Measurements from ENCODE around the gene SRGAP2C.
"Not testable (repeated sequence)": the region's sequence is repeated elsewhere in the genome, so short reads cannot be mapped to it uniquely, and the experiment has no call there.

The SRGAP2C gene

GRCh38 chr1:121187914-121188313 is 3.1 kb downstream of the SRGAP2C start:
- DNase-seq: not testable (repeated sequence)

GRCh38 chr1:121192512-121192911 is 7.7 kb downstream of the SRGAP2C start:
- DNase-seq: not testable (repeated sequence)

- not testable (repeated sequence) for DNase-seq
Measured at GRCh38 chr1:121197095-121197882, 12.5 kb downstream of the SRGAP2C start.

DNA sequence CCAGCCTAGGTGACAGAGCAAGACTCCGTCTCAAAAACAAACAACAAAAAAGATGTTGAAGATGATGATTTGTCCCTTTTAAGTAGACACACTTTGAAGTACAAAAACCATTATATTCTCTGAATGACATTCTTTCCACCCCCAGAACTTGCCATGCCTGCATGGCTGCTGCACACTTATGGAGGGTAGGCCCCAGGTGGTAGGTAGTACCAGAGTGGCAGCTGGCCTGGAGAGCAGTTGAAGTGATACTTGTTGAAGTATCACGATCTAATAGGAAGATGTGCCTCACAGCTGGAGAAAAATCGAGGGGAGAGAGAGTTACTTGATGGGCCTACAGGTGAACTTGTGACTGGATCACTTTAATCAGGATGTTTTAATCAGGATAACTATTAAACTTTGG is 15.0 kb downstream of the SRGAP2C start:
- DNase-seq: not testable (repeated sequence)

DNA sequence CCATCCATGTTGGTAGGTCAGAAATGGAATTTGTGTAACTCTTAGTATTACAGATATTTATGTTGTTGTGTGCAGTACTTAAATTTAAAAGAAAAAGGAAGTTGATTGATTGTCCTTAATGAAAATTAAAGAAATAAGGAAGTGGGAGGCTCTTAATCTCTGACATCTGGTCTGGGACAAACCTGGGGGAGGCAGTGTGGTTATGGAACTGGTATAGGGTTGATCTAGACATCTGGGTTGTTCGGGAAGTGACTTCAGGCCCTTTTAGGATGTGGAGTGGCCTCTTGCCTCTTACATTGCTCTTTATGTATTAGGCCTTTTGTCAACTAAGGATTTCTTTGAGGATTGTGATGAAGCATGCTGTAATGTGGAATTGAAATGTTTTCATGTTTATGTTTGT is 15.5 kb downstream of the SRGAP2C start:
- DNase-seq: not testable (repeated sequence)

DNA sequence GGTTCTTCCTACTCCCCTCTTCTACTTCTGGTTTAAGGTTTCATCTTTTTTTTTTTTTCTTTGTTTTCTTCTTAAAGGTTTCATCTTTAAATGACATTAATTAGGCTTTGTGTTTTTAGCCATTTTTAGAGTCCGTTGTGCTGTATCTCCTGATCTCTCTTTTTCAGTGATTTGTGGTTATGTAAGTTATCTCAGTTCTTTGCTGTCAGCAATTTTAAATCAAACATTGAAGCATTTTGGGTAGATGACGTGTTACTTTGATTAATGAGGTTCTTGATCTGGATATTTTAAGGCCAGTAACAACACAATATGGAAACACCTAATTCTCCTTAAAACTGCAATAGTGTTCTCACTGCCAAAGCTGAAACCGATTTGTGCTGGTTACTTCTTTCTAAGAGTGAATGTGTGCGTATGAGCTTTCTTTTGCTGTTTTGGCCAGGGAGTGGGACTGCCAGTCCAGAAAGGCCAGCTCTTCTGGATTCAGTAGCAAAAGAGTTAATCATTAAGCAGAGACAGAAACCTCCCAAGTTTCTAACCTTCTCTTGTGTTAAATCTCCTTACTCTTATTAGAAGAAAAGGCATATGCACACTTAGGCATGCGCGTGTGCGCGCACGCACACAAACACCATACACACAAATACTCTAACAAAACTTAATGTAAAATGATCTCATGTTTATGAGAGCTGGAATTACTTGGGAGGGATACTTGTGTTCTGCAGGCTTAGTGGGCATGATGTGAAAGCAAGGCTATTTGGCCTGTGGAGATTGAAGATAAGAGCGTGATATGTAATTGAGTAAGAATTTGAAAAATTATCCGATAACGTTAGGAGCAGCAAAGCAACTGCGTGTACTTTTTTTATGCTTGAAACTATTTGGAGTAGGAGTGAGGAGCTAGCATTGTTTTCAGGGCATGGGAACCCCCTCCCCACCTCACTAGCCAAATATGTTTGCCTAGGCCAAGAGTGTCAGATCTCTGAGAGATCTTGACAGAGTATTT is 16.5 kb downstream of the SRGAP2C start:
- DNase-seq: not testable (repeated sequence)

DNA sequence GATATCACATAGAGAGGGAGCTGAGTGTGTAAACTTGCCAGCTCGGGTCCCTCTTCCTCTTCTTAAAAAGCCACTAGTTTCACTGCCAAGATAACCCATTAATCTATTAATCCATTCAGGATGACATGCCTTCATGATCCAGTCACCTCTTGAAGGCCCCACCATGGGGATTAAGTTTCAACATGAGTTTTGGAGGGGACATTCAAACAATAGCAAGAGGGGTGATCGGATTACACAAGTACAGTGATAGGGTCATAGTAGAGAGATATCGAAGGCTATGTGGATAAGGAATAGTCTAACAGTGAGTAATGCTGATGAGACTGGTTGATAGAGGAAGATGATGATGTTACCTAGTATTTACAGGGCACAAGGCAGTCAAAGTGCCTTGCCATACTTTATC is 18.2 kb downstream of the SRGAP2C start:
- not testable (repeated sequence) for DNase-seq

DNA sequence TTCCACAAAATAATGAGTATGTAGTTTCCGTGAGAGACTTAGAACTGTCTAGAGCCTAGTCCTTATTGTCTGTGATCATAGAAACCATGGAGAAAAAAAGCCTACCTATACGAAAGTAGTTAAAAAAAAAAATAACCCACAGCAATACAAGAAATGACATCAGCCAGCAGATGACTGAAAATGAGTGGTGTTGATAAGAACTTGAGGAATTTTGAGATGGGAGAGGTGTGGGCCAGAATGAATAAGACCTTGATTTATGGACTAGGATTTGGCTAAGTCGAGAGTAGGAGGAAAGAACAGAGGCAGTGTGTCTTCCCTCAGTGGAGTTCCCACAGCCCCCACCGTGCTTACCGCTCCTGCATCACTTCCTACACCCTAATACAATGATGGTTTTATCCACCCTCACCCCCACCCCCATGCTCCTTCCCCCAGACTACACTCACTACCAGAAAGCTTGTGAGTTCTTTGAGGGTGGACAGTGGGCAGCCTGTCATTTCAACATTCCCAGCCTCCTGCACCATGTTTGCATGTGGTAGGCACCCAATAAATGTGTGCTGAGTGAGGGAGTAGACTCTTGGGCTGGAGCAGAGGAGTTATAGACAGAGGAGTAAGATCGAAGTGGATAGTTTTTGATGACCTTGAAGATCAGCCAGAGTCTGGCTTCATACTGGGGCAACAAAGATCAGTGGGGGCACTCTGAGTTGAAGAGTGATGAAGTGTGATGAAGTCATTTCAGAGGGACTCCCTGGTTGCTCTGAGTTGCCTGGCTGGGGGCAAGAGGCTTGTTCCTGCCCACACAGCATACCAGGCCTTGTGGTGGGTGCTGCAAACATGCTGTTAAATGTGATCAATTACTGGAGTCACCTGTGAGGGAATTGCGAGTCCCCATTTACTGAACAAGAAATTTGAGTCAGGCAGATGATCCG is 21.3 kb downstream of the SRGAP2C start:
- DNase-seq: not testable (repeated sequence)

DNA sequence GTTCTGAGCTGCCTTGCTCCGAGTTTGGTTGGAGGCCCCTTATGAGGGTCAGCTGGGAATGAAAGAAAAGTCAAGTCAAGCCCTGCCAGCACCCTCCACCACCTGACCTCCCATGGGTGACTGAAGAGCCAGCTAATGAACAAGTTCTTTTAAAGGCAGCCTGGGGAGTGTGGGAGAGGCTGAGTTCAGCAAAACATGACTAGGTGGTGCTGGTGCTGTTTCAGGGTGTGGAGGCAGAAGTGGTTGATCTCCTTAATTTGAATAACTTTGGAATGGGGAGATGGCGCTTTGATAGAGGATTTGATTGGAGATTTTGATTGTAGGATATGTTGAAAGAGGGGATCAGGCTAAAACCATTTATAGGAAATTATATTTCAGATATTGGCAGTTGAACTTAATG is 22.6 kb downstream of the SRGAP2C start:
- not testable (repeated sequence) for DNase-seq

DNA sequence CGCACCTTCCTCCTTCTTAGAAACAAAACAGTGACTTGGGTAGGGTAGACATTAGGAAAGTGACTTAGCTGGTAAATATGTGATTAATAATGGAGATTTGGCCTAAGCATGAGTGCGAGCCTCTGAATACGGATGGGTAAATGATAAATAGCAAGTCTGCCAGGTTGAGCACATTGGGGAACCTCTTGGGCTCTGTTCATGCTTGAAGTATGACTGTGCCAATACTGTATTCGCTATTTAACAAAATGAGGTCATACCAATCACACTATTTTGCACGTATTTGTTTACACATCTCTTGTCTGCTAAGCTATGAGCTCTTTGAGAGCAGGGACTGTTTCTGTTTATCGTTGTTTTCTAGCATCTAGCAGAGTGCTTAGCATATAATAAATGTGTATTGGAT is 23.6 kb downstream of the SRGAP2C start:
- DNase-seq: not testable (repeated sequence)

DNA sequence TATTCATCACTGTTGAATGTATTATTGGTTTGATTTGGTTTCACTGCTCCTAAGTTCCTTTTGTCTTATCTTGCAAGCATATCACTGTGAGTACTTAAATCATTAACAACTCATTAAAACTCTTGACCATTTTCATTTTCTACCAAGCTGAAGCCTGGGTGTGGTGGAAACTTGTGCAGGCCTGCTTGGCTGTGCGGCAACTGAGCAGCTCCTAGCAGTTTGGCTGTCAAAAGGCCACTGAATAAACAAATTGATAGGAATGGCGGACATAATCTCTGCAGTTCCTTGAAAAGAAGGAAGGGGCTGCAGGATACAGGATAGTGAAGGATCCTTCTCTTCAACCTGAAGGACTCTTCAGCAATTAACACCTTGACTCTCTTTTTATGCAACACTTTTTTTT is 26.0 kb downstream of the SRGAP2C start:
- DNase-seq: not testable (repeated sequence)

DNA sequence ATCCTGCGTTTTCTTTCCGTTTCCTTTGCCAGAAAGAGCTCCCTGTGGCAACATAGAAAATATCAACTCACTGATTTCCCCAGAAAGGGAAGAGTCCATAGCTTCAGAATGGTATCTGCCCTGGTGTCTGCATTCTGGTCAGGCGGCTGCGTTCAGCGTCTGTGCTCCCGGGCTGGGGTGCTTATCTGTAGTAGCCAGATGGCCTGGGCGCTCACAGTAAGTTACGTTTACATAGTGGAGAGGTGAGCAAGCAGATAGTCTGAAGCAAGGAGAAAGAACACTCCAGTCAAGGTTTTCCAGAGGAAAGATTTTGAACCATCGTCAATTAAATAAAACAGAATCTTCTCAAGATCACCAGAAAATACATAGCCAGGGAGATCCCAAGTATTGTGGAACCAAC is 28.7 kb downstream of the SRGAP2C start:
- not testable (repeated sequence) for DNase-seq

GRCh38 chr1:121214544-121215156 is 29.9 kb downstream of the SRGAP2C start:
- not testable (repeated sequence) for DNase-seq

- DNase-seq: not testable (repeated sequence)
Measured at GRCh38 chr1:121215699-121216417, 31.1 kb downstream of the SRGAP2C start.

- DNase-seq: not testable (repeated sequence)
Measured at GRCh38 chr1:121216676-121217075, 31.9 kb downstream of the SRGAP2C start.

DNA sequence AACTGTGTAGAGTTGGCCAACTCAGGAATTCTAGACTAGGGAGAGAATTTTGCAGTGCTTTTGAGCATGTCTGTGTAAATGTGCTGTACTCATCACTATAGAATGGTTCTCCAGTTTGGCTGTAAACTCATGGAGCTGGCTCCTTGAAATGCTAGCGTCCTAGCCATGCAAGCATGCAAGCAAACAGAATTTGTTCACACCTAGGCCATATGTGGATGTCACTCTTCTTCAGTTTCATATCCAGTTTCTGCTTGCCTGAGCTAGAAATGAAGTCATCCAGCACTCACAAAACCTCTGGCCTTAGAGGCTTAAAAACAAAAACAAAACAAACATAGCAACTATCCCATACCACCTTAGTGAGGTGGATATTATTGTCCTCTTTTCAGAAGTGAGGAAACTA is 37.0 kb downstream of the SRGAP2C start:
- DNase-seq: not testable (repeated sequence)

DNA sequence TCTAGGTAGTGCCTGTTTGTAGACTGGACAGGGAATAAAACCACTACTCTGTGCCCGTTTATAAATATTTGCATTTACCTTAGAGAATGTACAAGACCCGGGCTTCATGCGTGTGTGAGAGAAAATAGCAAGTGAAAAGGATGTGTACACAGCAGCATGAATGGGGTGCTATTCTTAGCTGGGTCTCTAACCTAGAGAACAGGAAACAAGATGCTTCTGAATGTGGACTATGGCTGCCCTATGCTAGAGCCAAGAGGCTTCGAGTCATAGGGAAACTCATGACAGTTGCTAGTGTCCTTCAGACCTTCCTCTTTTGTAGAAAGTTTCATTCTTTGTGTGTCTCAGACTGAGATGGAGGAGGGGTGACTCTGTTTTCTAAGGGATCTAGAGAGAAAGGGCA is 39.9 kb downstream of the SRGAP2C start:
- DNase-seq: not testable (repeated sequence)

- not testable (repeated sequence) for DNase-seq
Measured at GRCh38 chr1:121226295-121226904, 41.6 kb downstream of the SRGAP2C start.

- DNase-seq: not testable (repeated sequence)
Measured at GRCh38 chr1:121226925-121227324, 42.1 kb downstream of the SRGAP2C start.

DNA sequence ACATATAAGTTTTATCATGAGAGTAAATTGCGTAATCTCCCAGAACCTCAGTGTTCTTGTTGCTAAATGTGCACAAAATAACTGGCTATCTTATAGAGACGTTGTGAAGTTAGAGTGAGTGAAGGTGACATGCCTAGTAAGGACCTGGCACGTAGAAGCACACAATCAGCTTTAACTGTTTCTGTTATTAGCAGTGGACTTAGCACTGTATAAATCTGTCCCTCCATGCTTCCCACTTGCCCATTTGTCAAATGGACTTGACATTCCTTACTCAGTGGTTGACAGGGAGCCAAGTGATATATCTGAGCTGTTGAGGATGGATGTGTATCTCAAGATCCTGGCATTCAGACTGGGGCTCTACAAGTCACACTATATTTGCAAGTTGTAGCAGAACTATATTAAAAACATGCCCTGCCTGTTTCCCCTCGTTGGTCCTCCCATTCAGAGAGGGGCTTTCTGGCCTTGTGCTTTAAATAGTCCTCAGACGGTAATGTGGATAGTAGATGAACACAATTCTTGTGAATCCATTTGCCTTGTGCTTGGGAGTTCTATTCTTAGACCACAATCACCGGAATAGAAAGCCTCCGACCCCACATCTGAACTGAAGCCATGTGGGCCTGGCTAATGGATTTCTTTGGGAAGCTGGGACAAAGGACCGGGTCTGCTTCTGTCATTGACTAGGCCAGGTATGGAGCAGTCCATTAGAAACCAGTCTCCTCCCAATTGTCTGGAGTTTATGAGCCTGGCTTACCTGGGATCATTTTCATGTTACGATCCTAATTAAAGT is 43.0 kb downstream of the SRGAP2C start:
- DNase-seq: not testable (repeated sequence)
